Adrenal gland (tissue), 5 donors: ENCODE results near the gene VPS11.

ENCODE experiments used
- CTCF ChIP-seq, 6 experiments: fragments of 450-650 bp in 4 of 6; fragments of 200-600 bp in 2 of 6; sonication (generic) in 1 of 6; IDR thresholded peaks; 1 replicate in 5 of 6; 2 replicates in 1 of 6; pipeline versions ENCODE4 v1.5.1 to v1.8.0; 2016 to 2021; ENCODE audit warnings: antibody characterized with exemption in 6 of 6, mild to moderate bottlenecking in 2 of 6, moderate library complexity in 1 of 6
- POLR2A ChIP-seq, 2 donors: fragments of 450-650 bp; IDR thresholded peaks; one replicate each; pipeline ENCODE4 v1.6.1; 2017; ENCODE audit warnings: antibody characterized with exemption in 2 of 2, mild to moderate bottlenecking in 2 of 2, moderate library complexity in 1 of 2
- donor health status: DM: no; HTN: no; CAD: no.

GRCh38 chr11:119087747-119088241 is 20.2 kb downstream of the VPS11 start:
- TF ChIP-seq POLR2A (IDR thresholded peaks at IDR 0.05) (no peak), CTCF (IDR thresholded peaks at IDR 0.05) (no peak)
